OCI-LY7 (cell line): ENCODE data around the gene SCO1.

Experiments used
- EZH2phosphoT487 ChIP-seq: fragments of 200-600 bp; sonication (generic); IDR thresholded peaks from 2 replicates; pipeline ENCODE4 v1.6.1; 2018; ENCODE audit warnings: low read depth, borderline replicate concordance, mild to moderate bottlenecking, mixed run types, antibody characterized with exemption, low read length, moderate library complexity, mixed read lengths
- TF ChIP-seq, protein P1 (sequence below): fragments of 200-600 bp; sonication (generic); conservative IDR thresholded peaks from 2 replicates; pipeline ENCODE4 v1.5.1; 2014; ENCODE audit warnings: mild to moderate bottlenecking, antibody characterized with exemption, low read length, moderate library complexity, mixed read lengths

DNA sequence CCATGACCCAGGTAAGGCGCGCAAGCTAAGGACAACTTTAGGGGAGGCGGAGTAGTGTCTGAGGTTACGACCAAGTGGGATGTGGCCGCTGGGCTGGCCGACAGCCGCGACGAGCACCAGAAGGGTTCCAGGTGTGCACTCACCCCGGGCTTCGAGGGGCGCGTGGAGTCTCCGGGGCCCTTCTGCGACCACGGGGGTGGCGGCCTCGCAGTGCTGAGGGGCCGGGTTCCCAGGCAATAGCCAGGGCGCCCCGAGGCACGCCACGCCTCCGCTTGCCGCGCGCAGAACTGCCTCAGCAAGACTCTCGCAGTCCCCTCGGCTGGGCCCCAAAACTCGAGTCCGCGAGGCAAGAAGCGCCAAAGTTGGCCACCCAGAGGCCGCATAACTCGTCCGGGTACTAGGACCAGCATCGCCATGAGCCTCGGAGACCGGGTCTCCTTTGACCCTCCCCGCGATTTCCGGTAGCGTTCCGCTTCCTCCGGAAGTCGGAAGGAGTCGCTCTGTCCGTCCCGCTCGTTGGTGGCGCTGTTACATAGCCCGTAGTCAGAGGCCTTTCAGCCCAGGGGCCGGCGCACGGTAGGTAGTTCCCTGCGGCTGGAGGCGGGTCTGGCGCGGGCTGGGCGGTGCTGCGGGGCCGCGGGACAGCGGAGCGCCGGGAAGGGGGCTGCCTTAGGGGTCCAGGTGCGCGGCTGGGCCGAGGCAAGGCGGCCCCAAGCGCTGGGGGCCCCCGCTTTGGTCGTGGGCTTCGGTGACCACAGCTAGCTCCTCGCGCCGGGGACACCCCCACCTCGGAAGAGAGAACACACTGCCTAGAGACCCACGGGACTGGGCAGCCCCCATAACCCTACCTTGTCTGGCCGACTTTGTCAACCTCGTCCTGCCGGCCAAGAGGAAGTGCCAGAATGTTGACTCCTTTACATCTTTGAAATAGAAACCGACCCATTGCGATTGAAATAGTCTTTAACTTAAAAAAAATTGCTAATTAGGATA, at the start of gene SCO1, which contains the start of gene ADPRM:
- TF ChIP-seq, protein P1, sequence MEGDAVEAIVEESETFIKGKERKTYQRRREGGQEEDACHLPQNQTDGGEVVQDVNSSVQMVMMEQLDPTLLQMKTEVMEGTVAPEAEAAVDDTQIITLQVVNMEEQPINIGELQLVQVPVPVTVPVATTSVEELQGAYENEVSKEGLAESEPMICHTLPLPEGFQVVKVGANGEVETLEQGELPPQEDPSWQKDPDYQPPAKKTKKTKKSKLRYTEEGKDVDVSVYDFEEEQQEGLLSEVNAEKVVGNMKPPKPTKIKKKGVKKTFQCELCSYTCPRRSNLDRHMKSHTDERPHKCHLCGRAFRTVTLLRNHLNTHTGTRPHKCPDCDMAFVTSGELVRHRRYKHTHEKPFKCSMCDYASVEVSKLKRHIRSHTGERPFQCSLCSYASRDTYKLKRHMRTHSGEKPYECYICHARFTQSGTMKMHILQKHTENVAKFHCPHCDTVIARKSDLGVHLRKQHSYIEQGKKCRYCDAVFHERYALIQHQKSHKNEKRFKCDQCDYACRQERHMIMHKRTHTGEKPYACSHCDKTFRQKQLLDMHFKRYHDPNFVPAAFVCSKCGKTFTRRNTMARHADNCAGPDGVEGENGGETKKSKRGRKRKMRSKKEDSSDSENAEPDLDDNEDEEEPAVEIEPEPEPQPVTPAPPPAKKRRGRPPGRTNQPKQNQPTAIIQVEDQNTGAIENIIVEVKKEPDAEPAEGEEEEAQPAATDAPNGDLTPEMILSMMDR = peak; percentile 49
- no peak for TF ChIP-seq EZH2phosphoT487
